Activated CD4-positive, alpha-beta T cell treated with anti-CD3 and anti-CD28 coated beads for 36 hours (primary cell): Measurements from ENCODE around the gene RNF135. TPM values are rescaled to one million over a fixed set of nuclear protein-coding genes. Genes with fewer than 3 reads are reported as not detected.
A peak's percentile ranks its signal among the peaks of the same experiment; 100 is the strongest.

ENCODE experiments used
- ATAC-seq: fragments of 200-7000 bp; cut with Tn5 transposase; one replicate; pipeline ENCODE4 v1.10.0; 2021; ENCODE audit warnings: mild to moderate bottlenecking, moderate library complexity
- CTCF ChIA-PET: fragments of 350-600 bp; sonication (Branson Sonifier 250); formaldehyde crosslinking; loops from one replicate; lab custom pipeline; 2021; ENCODE audit warnings: antibody characterized with exemption; lab: Charles Lee
- POLR2A ChIA-PET: fragments of 350-600 bp; sonication (Branson Sonifier 250); formaldehyde crosslinking; loops from one replicate; lab custom pipeline; 2021; ENCODE audit warnings: antibody characterized with exemption, inconsistent platforms; lab: Charles Lee
- DNase-seq: peaks from one replicate; pipeline ENCODE4 v3.0.0-alpha.2; 2020
- H3K27ac Mint-ChIP-seq: one replicate; pipeline ENCODE4 v1.8.0; 2021; ENCODE audit warnings: mixed read lengths
- H3K27me3 Mint-ChIP-seq: one replicate; pipeline ENCODE4 v1.8.0; 2021; ENCODE audit warnings: mixed read lengths
- H3K36me3 Mint-ChIP-seq: one replicate; pipeline ENCODE4 v1.8.0; 2021; ENCODE audit warnings: low read depth, mixed read lengths
- H3K4me1 Mint-ChIP-seq: one replicate; pipeline ENCODE4 v1.8.0; 2021; ENCODE audit warnings: mixed read lengths
- H3K4me3 Mint-ChIP-seq: one replicate; pipeline ENCODE4 v1.8.0; 2021; ENCODE audit warnings: mild to moderate bottlenecking, moderate library complexity, mixed read lengths
- H3K9me3 Mint-ChIP-seq: one replicate; pipeline ENCODE4 v1.8.0; 2021; ENCODE audit warnings: low read depth, mixed read lengths
- intact Hi-C, 2 experiments: fragments of 100-400 bp; cut with DNase I in 1 of 2; cut with micrococcal nuclease in 1 of 2; formaldehyde crosslinking; loops; one replicate each; pipeline versions ENCODE4 v1.14.2 to v1.15.1; 2022 to 2024; cut with DNase I, micrococcal nuclease
- total RNA-seq, 2 experiments: library from RNA; stranded (reverse); gene quantifications; one replicate each; pipeline ENCODE4 v1.2.3, GENCODE V29; 2021

RNF135 gene
- total RNA-seq, 2 experiments from 2014 or later: 5.8 to 6.0 TPM

- POLR2A ChIA-PET: no interaction called here
- ATAC-seq: peak; percentile 58
- peaks cover 9% of the 10 kb centered on the region for H3K4me1 Mint-ChIP-seq
- CTCF ChIA-PET: no interaction called here
- H3K36me3 Mint-ChIP-seq: peaks cover 6% of the 10 kb centered on the region
- H3K4me3 Mint-ChIP-seq: no peak overlapping the region
- no peaks in the 10 kb centered on the region for H3K9me3 Mint-ChIP-seq
- intact Hi-C loops: no loop called here
- H3K27ac Mint-ChIP-seq: no peak overlapping the region
- no peak for DNase-seq
- H3K27me3 Mint-ChIP-seq: no peaks in the 10 kb centered on the region
Measured at GRCh38 chr17:30981531-30982519, 11.0 kb downstream of the RNF135 start.

GRCh38 chr17:30982855-30983254, 12.0 kb downstream of the RNF135 start:
- ChIA-PET POLR2A (interaction anchor here (1.0 kb wide), 1 partner anchor 12 kb away, joined by 4 read pairs; the partner anchor contains the start of gene RNF135), CTCF (no interaction called here)
- Mint-ChIP-seq H3K4me1 (peaks cover 9% of the 10 kb centered on the region), H3K4me3 (no peak overlapping the region), H3K27ac (no peak overlapping the region), H3K36me3 (peaks cover 7% of the 10 kb centered on the region), H3K9me3 (no peaks in the 10 kb centered on the region), H3K27me3 (no peaks in the 10 kb centered on the region)
- DNase-seq (no peak), ATAC-seq (peak; percentile 83)
- intact Hi-C loops: no loop called here

DNA sequence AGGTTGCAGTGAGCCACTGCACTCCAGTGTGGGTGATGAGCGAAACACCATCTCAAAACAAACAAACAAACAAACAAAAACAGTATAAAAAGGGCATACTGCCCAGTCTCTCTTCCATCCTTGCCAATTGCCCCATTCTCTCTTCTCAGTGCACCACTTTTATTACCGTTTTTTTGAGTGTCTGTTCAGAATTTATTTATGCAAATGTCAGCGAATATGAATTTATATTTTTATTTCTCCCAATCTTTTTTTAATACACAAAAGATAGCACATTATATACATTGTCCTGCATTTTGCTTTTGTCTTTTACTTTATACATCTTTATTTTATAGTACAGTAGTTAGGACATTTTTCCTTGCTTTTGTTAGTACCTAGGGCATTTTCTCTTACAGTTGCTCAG, 19.6 kb downstream of the RNF135 start:
- Mint-ChIP-seq H3K4me3 (no peak overlapping the region), H3K9me3 (no peaks in the 10 kb centered on the region), H3K36me3 (peaks cover 11% of the 10 kb centered on the region), H3K27me3 (no peaks in the 10 kb centered on the region), H3K4me1 (no peaks in the 10 kb centered on the region), H3K27ac (no peak overlapping the region)
- DNase-seq: no peak
- intact Hi-C loops: no loop called here
- ATAC-seq: no peak
- ChIA-PET POLR2A (no interaction called here), CTCF (interaction anchor here (0.5 kb wide), 1 partner anchor 572 kb away, joined by 3 read pairs; no protein-coding TSS in a partner anchor)

DNA sequence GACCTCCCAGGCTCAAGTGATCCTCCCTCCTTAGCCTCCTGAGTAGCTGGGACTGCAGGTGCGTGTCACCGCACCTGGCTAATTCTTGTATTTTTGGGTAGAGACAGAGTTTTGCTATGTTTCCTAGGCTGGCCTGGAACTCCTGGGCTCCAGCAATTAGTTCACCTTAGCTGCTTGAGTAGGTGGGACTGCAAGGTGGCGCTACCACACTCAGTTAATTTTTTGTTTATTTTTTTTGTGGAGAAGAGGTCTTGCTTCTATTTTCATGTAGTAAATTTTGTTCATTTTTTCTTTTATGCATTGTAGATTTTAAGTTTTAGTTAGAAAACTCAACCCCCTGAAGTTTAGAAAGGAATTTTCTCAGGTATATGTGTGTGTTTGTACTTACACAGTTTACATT, 21.7 kb downstream of the RNF135 start:
- CTCF ChIA-PET: no interaction called here

GRCh38 chr17:30995347-30995746, 24.5 kb downstream of the RNF135 start:
- Mint-ChIP-seq H3K36me3 (peaks cover 16% of the 10 kb centered on the region), H3K27ac (no peak overlapping the region), H3K27me3 (no peaks in the 10 kb centered on the region), H3K9me3 (no peaks in the 10 kb centered on the region), H3K4me1 (no peaks in the 10 kb centered on the region), H3K4me3 (no peak overlapping the region)
- ChIA-PET POLR2A (no interaction called here), CTCF (no interaction called here)
- ATAC-seq: no peak
- intact Hi-C loops: no loop called here
- no peak for DNase-seq

More for the DNA sequence above, 21.7 kb downstream of the RNF135 start:
- DNase-seq (no peak), ATAC-seq (no peak)
- Mint-ChIP-seq H3K9me3 (no peaks in the 10 kb centered on the region), H3K36me3 (peaks cover 6% of the 10 kb centered on the region), H3K4me1 (no peaks in the 10 kb centered on the region), H3K27ac (no peak overlapping the region), H3K27me3 (no peaks in the 10 kb centered on the region), H3K4me3 (no peak overlapping the region)
- intact Hi-C loops: no loop called here
- POLR2A ChIA-PET: no interaction called here

- ATAC-seq: no peak
- Mint-ChIP-seq H3K36me3 (peaks cover 16% of the 10 kb centered on the region), H3K4me3 (no peak overlapping the region), H3K9me3 (no peaks in the 10 kb centered on the region), H3K27me3 (no peaks in the 10 kb centered on the region), H3K27ac (no peak overlapping the region), H3K4me1 (no peaks in the 10 kb centered on the region)
- intact Hi-C loops: no loop called here
- POLR2A ChIA-PET: no interaction called here
- CTCF ChIA-PET: no interaction called here
- DNase-seq: no peak
Measured at GRCh38 chr17:30996486-30996885, 25.6 kb downstream of the RNF135 start.

- no peak overlapping the region for H3K4me3 Mint-ChIP-seq
- H3K36me3 Mint-ChIP-seq: peaks cover 16% of the 10 kb centered on the region
- ChIA-PET CTCF (no interaction called here), POLR2A (no interaction called here)
- DNase-seq: no peak
- ATAC-seq: no peak
- H3K9me3 Mint-ChIP-seq: no peaks in the 10 kb centered on the region
- intact Hi-C loops: no loop called here
- no peak overlapping the region for H3K27ac Mint-ChIP-seq
- H3K27me3 Mint-ChIP-seq: no peaks in the 10 kb centered on the region
- H3K4me1 Mint-ChIP-seq: no peaks in the 10 kb centered on the region
Measured at GRCh38 chr17:30997270-30997669, 26.4 kb downstream of the RNF135 start.

DNA sequence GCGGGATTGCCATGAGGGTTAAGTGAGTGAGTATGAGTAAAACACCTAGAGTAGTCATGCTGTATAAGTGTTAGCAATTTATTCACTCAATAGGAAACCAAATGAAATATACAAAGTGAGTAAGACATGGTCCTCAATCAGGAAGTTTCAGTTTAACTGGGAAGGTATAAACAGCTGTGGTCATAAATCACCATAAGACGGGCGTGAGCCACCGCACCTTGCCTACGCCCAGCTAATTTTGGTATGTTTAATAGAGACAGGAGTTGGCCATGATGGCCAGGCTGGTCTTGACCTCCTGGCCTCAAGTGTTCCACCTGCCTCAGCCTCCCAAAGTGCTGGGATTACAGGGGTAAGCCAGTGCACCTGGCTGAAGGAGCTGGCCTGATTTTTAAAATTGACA, 27.0 kb downstream of the RNF135 start:
- no peaks in the 10 kb centered on the region for H3K4me1 Mint-ChIP-seq
- CTCF ChIA-PET: no interaction called here
- intact Hi-C loops: no loop called here
- no peak overlapping the region for H3K4me3 Mint-ChIP-seq
- H3K27ac Mint-ChIP-seq: no peak overlapping the region
- no peaks in the 10 kb centered on the region for H3K9me3 Mint-ChIP-seq
- H3K36me3 Mint-ChIP-seq: peaks cover 16% of the 10 kb centered on the region
- POLR2A ChIA-PET: no interaction called here
- H3K27me3 Mint-ChIP-seq: no peaks in the 10 kb centered on the region
- no peak for ATAC-seq
- DNase-seq: no peak

DNA sequence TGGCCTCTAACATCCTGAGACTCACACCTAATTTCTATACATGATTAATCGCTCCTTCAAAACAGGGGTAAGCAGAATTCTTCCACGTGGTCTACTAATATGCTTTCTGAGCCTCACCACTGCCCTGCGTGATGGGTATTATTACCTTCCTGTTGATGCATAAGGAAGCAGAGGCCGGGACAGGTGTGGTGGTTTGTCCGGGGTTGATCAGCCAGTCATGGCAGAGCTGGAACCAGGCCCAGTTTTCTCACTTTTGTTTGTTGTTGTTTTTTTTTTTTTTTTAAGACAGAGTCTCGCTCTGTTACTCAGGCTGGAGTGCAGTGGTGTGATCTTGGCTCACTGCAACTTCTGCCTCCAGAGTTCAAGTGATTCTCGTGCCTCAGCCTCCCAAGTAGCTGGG, 31.2 kb downstream of the RNF135 start:
- POLR2A ChIA-PET: no interaction called here
- peaks cover 18% of the 10 kb centered on the region for H3K36me3 Mint-ChIP-seq
- DNase-seq: no peak
- H3K27me3 Mint-ChIP-seq: no peaks in the 10 kb centered on the region
- no peaks in the 10 kb centered on the region for H3K4me1 Mint-ChIP-seq
- no peak overlapping the region for H3K4me3 Mint-ChIP-seq
- ATAC-seq: no peak
- CTCF ChIA-PET: no interaction called here
- H3K9me3 Mint-ChIP-seq: no peaks in the 10 kb centered on the region
- intact Hi-C loops: no loop called here
- no peak overlapping the region for H3K27ac Mint-ChIP-seq

DNA sequence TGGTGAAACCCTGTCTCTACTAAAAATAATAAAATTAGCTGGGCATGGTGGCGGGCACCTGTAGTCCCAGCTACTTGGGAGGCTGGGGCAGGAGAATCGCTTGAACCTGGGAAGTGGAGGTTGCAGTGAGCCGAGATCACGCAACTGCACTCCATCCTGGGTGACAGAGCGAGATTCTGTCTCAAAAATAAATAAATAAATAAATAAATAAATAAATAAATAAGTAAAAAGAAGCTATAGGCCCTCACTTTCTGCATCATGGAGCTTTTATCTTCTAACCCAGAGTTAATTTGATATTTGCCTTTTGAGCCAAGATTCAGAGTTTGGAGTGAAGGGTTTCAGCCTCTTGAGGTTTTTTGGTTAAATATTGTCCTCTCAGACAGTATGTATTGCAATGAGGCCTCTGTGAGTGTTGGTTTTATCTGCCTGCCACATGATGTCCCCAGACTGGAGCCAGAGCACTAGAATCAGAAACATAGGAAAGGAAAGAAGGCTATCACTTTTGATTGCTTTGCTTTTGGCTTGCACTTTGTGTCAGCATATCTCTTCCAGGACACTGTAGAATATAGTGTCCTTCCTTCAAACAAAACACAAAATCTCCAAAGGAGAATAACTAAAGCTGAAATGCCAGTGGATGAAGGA, 32.5 kb downstream of the RNF135 start:
- Mint-ChIP-seq H3K9me3 (no peaks in the 10 kb centered on the region), H3K27ac (no peak overlapping the region), H3K4me1 (peaks cover 6% of the 10 kb centered on the region), H3K4me3 (no peak overlapping the region), H3K27me3 (no peaks in the 10 kb centered on the region), H3K36me3 (peaks cover 14% of the 10 kb centered on the region)
- no peak for ATAC-seq
- ChIA-PET POLR2A (no interaction called here), CTCF (interaction anchor here (1.2 kb wide), 1 partner anchor 33 kb away, joined by 3 read pairs; the partner anchor contains the start of gene RNF135)
- no peak for DNase-seq
- intact Hi-C loops: no loop called here

DNA sequence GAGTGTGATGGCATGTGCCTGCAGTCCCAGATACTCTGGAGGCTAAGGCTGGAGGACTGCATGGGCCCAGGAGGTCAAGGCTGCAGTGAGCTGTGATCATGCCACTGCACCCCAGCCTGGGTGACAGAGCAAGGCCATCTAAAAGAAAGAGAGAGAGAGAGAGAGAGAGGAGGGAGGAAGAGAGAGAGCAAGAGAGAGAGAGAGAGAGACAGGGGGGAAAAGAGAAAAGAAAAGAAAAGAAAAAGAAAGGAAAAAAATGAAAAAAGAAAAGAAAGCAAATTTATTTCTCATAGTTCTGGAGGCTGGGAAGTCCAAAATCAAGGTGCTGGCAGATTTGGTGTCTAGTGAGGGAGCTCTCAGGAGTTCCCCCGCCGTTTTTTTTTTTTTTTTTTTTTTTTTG, 33.3 kb downstream of the RNF135 start:
- H3K27ac Mint-ChIP-seq: no peak overlapping the region
- intact Hi-C loops: no loop called here
- peaks cover 10% of the 10 kb centered on the region for H3K4me1 Mint-ChIP-seq
- POLR2A ChIA-PET: no interaction called here
- H3K9me3 Mint-ChIP-seq: no peaks in the 10 kb centered on the region
- H3K4me3 Mint-ChIP-seq: no peak overlapping the region
- DNase-seq: no peak
- no peak for ATAC-seq
- CTCF ChIA-PET: interaction anchor here (0.7 kb wide), 1 partner anchor 85 kb away, joined by 4 read pairs; no protein-coding TSS in a partner anchor
- H3K27me3 Mint-ChIP-seq: no peaks in the 10 kb centered on the region
- H3K36me3 Mint-ChIP-seq: peaks cover 7% of the 10 kb centered on the region
